LHCN-M2 (cell line): ENCODE results near the gene FMN2. TPM values are rescaled to one million over a fixed set of nuclear protein-coding genes. Genes with fewer than 3 reads are reported as not detected.

ENCODE experiments used
- DNase-seq: peaks from one replicate; pipeline ENCODE4 v3.0.0-alpha.2; 2012; ENCODE audit warnings: low read depth
- total RNA-seq: library from RNA; depleted of rRNA; stranded (reverse); fragments of >200 nt; gene quantifications from 2 replicates; pipeline ENCODE4 v1.2.3, GENCODE V29; 2014

Gene FMN2
- total RNA-seq, 1 experiment from 2014 or later, result 14.8 TPM

DNA sequence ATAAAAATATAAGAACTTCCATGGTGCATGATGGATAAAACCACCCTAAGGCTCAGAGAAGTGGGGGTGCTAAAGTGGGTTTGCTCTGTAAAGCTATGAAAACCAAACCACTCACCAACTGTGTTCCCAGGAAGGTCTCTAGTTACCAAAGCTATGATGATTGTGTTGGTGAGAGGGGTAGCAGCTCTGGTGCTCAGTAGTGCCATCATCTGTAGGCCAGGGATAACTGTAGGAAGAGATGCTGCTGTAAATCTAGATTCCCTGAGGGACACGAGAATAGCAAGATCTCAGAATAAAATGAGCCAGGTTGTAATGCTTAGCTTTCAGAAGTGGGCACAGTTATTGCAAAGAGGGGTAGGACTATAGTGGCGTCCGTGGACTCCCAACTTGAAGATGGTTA lies 395.8 kb downstream of the FMN2 start:
- no peak for DNase-seq

DNA sequence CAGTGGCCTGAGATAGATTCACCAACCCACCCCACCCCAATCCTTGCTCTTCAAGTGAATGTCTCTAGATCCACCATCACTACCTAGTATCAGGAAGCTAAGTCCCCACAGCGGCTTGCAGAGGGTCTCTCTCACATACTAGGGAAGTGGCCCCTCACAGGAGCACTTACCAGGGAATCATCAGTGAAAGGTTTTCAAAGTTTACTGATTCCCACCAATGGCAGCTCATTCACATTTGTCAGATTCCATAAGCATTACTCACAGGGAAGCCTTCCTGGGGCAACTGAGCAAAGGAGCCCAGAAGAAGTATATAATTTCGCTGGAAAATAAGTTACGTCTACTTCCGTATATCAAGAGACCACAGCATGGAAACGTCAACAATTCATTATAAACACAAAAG lies 399.5 kb downstream of the FMN2 start:
- DNase-seq, result peak; percentile 60

DNA sequence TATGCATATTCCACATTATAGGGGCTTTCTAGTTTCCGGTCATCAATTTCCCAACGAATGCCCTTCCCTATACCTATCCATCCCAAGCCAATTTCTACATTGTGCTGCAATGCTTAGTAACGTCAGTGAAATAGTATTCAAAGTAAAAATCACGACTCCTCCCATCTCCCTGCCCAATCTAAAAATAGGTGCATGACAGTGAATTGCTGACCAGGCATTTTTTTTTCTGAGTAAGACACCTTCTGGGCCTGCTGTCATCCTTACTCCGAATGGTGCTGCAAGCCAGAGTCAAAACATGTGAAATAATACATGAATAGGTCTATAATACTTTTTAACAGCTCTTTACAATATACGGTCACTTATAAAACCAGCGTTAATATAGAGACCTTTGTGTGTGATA lies 400.1 kb downstream of the FMN2 start:
- DNase-seq, result no peak

DNA sequence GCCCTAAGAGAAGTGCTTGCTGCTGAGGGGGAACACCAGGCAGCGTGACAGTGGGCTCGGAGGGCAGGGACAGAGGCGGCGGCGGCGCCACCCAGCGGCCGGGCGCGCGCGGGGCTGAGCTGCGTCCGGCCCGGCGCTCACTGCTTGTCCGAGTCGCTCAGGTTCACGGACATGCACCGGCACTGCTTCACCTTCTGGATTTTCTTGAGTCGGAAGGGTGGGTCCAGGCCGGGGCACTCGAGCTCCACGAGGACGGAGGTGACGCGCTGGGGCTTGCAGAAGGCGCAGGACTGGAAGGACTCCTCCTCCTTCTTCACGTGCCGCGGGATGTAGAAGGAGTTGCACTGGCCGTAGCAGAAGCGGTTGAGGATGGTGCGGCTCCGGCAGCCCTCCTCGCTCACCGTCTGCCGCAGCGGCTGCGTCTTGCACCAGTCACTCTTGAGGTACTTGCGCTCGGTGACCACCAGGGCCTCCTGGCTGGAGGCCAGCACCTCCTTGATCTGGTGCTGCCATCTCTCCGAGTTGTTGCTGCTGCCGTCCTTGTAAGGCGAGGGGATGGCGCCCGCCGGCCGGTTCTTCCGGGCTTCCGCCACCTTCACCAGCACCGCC lies 401.3 kb downstream of the FMN2 start:
- DNase-seq, result no peak

DNA sequence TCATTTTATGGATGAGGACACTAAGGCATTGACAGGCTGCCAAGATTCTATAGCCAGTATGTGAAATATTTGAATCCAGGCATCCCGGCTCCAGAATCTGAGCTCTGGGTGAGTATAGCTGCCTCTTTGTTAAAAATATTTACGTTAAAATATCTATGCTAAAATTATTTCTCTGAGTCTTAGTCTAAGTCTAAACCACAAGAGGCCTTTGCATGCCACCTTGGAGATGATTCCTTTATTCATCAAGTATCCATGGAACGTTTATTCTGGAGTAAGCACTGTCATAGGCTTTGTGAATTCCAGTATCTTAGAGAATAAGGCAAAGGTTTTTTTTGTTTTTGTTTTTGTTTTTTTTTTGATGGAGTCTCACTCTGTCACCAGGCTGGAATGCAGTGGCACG lies 403.9 kb downstream of the FMN2 start:
- DNase-seq, result no peak

DNA sequence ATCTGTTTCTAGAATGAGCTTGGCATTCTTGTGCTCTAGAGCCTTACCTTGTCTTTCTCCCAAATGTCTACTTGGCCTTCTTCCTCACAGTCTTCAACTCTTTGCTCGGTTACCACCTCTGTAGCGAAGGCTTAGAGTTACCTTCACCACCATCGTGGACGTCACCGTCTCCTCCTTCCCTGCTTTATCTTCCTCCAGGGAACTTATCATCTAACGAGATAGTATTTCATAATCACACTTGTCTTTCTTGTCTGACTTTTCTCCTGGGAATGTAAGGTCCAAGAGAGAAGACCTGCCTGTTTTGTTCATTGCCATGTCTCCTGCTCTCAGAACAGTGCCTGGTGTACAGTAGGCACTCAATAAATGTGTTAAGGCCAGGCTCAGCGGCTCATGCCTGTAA lies 404.7 kb downstream of the FMN2 start:
- no peak for DNase-seq

DNA sequence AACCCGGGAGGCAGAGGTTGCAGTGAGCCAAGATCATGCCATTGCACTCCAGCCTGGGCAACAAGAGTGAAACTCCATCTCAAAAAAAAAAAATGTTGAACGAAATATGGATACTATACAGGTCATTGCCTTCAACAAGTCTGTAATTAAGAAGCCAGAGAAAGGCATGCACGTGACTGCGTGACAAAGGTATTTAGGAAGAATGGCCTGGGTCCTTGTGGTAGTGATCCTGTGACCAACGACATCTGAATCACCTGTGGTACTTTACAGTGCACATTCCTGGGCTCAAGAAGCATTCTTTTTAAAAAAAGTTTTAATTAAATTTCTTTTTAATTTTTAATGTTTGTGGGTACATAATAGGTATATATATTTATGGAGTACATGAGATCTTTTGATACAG lies 405.3 kb downstream of the FMN2 start:
- DNase-seq, result no peak

DNA sequence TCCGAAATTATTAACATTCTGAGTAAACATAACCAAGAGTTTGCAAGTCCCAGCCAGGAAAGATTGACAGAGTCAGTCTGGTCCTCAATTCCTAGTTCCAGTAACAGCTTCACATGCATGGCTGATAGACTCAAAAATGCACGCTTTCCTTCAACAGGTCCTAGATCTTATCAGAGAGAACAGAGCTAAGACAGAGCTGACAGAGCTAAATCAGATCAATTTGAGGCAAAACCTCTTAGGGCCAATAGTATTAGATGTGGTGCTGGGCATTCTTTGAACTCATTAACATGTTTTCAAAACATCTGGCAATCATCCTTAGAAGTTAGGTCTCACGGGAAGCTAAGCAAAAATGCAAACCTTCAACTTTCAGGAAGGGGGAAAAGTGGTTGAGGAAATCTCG lies 406.2 kb downstream of the FMN2 start:
- no peak for DNase-seq

DNA sequence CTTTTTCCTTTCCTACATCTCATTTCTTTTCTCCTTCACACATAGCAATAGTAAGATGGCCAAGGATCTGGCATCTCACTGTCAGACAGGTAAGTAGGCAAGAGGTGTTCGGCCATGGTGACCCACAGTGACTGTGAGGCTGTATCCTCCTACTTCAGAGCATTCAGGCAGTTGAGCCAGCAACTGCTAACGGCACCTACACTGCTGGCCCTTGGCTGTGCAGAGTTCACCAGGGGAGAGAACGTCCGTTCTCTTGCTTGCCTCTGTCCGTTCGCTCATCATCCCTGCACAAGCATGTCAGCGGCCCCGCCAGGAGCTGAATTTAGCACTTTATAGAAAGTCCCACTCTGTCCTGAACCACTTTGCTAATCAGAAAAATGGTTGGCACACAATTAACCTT lies 406.7 kb downstream of the FMN2 start:
- DNase-seq, result no peak

DNA sequence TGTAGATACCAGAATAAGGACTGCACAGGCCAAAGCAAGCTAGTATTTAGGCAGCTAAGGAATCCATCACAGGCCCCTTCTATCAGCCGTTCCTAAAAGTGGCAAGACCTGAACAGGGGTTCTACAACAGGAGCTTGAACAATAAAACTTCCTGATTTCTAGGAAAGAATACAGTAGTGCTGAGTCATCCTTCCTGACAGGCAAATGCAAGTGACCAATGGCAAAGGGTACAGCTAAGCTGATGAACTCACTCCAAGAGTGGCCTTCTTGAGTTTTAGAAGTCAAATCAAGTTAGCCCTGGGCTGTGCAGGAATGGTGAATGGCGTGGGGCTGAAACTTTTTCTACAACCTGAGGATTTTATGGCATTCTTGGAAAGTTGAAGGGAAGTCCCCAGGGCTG lies 407.3 kb downstream of the FMN2 start:
- DNase-seq, result peak; percentile 62

DNA sequence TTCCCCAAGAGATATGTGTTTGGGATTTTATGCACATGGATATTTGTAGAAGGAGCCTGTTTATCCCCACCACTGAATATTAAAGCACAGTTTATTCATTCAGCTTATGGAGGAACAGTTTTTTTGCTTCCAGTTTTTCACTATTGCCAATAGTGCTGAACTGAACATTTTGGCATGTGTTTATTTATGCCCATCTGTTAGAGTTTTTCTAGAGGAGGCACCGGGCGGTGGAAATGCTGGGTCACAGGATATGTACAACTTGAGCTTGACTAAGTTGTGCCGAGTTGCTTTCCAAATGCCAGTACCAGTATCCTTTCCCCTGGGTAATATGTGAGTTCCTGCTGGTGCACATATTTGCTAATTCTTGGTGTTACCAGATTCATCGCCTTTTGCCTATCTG lies 409.0 kb downstream of the FMN2 start:
- DNase-seq, result peak; percentile 29

DNA sequence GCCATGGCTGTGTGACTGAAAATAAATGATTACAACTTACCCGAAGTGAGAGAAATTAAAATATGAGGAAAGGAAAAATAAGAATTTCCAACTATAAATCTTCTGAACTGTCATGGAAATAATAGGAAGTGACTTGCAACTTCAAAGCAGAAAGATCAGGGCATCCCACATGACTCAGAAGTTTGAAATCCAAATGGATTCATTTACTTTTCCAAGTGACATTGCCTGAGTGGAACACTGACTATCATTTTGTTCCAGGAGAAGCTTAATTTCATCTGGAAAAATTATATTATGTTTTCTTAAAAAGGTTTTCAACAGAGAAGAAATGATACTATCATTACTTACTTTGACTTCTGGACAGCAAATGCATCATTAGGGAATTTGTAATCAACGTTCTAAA lies 409.4 kb downstream of the FMN2 start:
- DNase-seq, result peak; percentile 66

DNA sequence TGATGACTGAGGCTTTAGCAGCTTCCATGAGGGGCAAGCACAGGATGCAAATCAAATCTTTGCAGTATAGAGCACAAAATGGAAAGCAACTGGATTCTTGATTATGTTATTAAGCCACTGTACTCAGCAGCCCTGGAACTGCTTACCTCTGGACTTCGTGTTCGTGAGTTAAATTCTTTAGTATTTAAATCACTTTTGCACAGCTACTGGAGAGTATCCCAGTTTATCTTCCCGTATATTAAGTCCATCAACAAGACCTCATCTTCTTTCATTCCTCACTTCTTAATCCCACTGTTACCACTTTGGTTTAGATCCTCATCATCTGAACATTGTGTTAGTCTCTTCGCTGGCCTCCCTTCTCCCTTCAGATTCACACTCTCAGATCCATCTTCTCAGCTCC lies 411.4 kb downstream of the FMN2 start:
- DNase-seq, result no peak

DNA sequence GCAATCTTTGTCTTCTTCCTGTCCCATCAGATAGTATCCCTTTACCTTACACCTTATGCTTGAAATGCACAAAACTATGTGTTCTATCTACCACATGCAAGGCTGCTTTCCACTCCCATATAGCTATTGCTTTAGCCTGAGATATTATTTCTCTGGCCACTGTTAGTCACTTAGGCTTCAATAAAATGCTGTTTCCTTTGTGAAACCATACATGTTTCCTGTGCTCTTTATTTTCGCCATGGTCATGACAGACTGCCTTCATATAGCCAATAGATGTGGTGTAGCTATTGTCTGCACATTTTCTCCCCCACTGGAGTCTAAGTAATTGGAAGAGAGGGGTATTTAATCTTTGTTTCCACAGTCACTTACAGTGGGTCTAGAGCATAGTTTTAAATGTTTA lies 411.9 kb downstream of the FMN2 start:
- DNase-seq, result no peak

DNA sequence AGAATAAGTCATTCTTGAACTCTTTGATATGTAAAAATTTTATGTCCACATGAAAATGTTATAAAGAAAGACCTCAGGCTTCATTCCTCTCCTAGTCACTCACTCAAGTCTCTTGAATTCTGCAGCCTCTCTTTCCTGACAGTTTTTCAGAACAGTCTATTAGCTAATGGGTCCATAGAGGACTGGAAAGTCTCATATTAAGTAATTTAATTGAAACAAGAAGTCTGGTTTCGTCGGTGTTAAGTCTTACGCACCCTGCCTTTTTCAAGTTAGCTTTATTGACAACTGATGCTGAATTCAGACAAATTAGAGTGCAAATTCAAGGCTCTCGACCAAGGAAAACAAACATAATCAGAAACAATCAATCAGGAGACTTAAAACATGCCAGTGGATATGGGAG lies 414.5 kb downstream of the FMN2 start:
- DNase-seq, result no peak

DNA sequence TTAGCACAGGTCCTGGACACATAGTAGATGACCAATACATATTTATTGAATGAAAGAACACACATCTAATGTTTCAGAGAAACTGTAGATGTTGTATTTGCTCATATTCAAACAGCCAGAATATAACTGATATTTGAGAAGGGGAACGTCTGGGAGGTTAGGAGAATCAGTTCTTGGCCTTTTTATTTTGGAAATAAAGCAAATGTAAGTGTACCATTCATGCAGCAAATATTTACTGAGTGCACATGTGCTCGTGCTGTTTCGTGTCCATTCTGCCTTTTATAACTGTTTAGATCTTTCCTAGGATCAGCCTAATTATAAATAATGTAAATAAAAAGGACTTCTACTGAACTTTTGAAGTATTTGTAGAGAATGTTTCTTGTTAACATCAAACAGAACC lies 416.5 kb downstream of the FMN2 start:
- no peak for DNase-seq

DNA sequence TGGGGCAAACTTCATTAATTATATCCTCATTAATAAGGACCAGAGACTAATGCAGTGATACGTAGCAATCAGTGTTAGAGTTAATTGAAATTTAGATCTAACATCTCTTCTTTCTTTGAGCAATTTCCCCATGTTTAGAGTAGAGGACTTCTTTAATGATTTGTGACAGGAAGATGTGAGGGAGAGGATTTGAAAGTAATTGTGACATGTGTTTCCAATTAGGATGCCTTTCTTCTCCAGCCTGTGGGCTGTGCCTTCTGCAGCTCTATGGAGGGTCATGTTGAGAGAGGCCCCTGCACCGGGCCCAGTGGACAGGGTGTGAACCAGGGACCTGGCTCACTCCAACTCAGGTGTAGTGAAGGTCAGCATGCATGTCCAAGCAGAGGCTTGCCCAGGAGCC lies 417.3 kb downstream of the FMN2 start:
- no peak for DNase-seq

DNA sequence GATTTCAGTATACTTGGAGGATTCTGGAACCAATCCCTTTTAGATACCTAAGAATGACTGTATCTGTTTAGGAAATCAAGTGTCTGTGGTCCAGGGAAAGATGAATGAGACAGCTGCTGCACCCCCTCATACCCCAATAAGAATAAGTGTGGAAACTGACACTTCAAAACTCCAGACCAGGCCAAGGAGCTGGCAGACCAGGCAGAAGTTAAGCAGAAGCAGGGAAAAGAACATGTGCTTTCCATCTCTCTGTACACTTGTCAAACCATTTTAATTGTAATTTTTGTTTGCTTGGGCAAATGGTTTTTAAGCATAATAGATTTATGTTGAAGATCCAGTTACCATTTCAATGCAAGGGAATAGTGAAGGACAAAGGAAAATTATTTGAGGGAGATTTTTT lies 420.1 kb downstream of the FMN2 start:
- no peak for DNase-seq

DNA sequence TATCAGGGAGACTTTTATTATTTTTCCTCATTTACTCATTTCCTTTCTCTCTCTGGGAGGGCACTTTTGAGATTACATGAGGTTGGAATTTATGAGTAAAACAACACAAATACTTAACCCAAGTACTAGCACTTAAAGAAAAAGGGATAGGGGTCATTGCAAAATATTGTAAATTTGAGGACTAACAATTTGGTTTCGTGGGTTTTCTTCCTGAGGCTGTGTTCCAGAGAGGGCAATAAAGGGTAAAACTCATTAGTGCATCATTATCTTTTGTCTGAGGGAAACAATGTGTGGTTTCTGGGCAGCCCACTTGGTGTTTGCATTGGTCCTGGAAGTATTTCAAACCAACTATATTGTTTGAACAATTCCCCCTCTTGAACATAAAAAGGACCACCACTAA lies 423.8 kb downstream of the FMN2 start:
- DNase-seq, result peak; percentile 45

DNA sequence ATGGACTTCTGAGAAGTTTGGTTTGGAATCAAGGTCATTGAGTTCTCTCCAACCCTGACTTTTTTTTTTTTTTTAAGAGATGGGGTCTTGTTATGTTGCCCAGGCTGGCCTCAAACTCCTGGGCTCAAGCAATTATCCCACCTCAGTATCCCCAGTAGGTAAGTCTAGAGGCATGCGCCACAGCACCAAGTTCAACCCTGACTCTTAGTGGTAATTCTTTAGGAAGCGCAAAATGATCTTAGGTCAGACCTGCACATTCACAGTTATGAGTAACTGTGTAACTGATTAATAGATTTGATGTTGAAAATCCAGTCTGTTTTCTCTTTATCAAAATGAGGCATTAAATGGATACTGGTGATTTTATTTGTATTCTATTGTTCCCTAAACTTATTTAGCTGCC lies 424.4 kb downstream of the FMN2 start:
- DNase-seq, result no peak

DNA sequence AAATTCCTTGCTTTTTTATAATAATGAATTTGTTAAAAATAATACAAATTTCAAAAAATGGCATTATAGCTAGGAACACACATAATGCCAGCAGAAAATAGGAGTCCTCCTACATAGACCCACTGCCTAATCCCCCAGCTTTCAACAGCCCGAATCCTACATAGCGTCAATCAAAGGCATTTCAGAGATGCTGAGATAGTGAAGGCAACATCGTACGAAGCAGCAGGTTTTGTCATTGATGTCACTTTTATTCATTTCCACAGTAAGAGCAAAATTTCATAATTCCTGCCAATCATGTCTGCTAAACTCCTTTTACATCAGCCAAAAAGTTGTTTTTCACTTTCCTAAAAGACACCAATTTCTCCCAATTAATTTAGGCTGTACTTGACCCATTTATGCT lies 426.2 kb downstream of the FMN2 start:
- DNase-seq, result no peak

DNA sequence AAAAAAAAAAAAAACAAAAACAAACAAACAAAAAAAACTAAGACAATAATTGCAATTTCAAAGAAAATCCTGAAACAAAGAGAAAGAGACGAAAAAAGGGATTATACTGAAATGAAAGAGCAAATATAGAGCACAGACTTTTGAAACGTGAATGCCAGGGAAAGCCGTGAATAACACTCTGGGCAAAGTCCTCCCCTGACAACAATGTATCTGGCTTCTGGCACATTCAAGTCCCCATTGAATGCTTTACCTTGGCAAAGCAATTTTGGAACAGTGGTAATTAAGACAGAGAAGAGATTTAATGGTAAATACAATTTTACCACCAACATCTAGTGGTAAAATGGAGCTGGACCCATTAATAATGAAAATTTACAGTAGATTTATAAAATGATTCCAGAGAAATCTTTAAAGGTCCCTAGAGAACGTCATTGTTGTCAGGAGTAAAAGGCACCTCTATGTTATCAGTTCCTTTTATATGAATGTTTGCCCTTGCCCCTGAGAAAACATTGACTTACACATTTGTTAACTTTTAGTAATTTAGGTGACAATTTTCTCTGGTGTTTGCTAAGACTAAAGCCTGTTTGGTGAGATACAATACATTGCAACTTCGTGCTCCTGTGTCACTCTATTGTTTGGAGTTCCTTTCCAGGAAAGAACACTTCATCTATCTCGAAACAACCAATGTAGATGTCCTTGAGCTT lies 430.6 kb downstream of the FMN2 start:
- no peak for DNase-seq

DNA sequence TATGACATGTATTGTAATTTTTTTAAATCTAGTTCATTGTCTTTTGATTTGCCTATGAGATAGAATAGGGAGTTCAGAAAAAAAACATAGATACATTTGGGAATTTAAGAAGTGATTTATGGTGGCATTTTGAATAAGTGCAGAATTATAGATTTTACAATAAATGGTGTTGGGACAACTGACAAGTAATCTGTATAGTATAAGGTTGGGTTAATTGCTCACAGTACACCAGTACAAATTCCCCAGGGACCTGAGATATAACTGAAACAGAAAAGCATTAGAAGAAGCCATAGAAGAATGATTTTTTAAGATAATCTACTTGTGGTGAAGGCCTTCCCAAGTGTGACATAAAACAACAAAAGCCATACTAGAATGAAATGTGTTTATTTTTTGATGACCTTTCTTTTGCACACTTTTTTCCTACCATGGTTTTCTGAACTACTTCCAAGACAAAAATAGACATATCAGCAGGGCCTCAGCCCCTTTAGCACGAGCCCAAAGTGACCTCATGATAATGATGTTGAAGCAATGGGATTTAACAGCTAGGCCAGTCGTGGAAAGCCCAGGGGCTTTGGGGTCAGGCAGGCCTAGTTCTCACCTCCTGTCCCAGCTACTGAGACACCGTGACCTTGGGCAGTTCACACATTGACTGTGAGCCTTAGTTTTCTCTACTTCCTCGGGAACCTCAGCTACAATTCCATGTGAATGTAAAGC lies 432.8 kb downstream of the FMN2 start:
- no peak for DNase-seq
